H9 (cell line): Measurements from ENCODE around the gene ZDHHC11. TPM values are rescaled to one million over a fixed set of nuclear protein-coding genes. Genes with fewer than 3 reads are reported as not detected.

Source experiments
- DNase-seq: peaks from one replicate; pipeline ENCODE4 v3.0.0-alpha.2; 2017
- H2AFZ ChIP-seq: one replicate; pipeline ENCODE4 v1.6.1; 2013; ENCODE audit warnings: mild to moderate bottlenecking, low read length, control low read depth, moderate library complexity
- H2AK5ac ChIP-seq: 2 replicates; pipeline ENCODE4 v1.6.1; 2013; ENCODE audit warnings: low read length, control low read depth, mixed read lengths; ENCODE audit not compliant: insufficient read length
- H2BK120ac ChIP-seq: one replicate; pipeline ENCODE4 v1.6.1; 2013; ENCODE audit warnings: low read depth, mild to moderate bottlenecking, low read length, control low read depth, inconsistent platforms; ENCODE audit not compliant: poor library complexity, severe bottlenecking
- H2BK12ac ChIP-seq: 2 replicates; pipeline ENCODE4 v1.6.1; 2013; ENCODE audit warnings: low read length, control low read depth, mixed read lengths, low read depth; ENCODE audit not compliant: insufficient read length
- H2BK15ac ChIP-seq: 2 replicates; pipeline ENCODE4 v1.6.1; 2013; ENCODE audit warnings: low read depth, low read length, control low read depth
- H2BK20ac ChIP-seq: one replicate; pipeline ENCODE4 v1.6.1; 2013; ENCODE audit warnings: low read depth, mild to moderate bottlenecking, low read length, control low read depth, inconsistent platforms; ENCODE audit not compliant: poor library complexity, severe bottlenecking
- H2BK5ac ChIP-seq: 2 replicates; pipeline ENCODE4 v1.6.1; 2013; ENCODE audit warnings: low read length, control low read depth, mixed read lengths; ENCODE audit not compliant: insufficient read length
- H3K14ac ChIP-seq: 2 replicates; pipeline ENCODE4 v1.6.1; 2013; ENCODE audit warnings: low read length, control low read depth; ENCODE audit not compliant: insufficient read depth
- H3K18ac ChIP-seq: 2 replicates; pipeline ENCODE4 v1.6.1; 2013; ENCODE audit warnings: low read depth, mild to moderate bottlenecking, mixed read lengths, low read length, control low read depth; ENCODE audit not compliant: insufficient read length
- H3K23ac ChIP-seq: 2 replicates; pipeline ENCODE4 v1.6.1; 2013; ENCODE audit warnings: low read length, control low read depth, mixed read lengths, low read depth; ENCODE audit not compliant: insufficient read length
- H3K23me2 ChIP-seq: 2 replicates; pipeline ENCODE4 v1.6.1; 2013; ENCODE audit warnings: low read depth, mild to moderate bottlenecking, mixed read lengths, low read length, control low read depth; ENCODE audit not compliant: insufficient read length, poor library complexity, severe bottlenecking
- H3K27ac ChIP-seq: 2 replicates; pipeline ENCODE4 v1.5.1; 2013; ENCODE audit warnings: low read length, control low read depth, mixed read lengths, low read depth; ENCODE audit not compliant: insufficient read length
- H3K27me3 ChIP-seq: 2 replicates; pipeline ENCODE4 v1.6.1; 2013; ENCODE audit warnings: low read length, control low read depth, inconsistent platforms; ENCODE audit not compliant: insufficient read depth
- H3K4ac ChIP-seq: 2 replicates; pipeline ENCODE4 v1.6.1; 2013; ENCODE audit warnings: low read depth, mild to moderate bottlenecking, control low read depth, inconsistent platforms, low read length, moderate library complexity
- H3K4me1 ChIP-seq: 2 replicates; pipeline ENCODE4 v1.6.1; 2013; ENCODE audit warnings: low read length, control low read depth, inconsistent platforms; ENCODE audit not compliant: insufficient read depth
- H3K4me2 ChIP-seq: 2 replicates; pipeline ENCODE4 v1.6.1; 2013; ENCODE audit warnings: low read length, control low read depth, mixed read lengths; ENCODE audit not compliant: insufficient read length, insufficient read depth
- H3K56ac ChIP-seq: 2 replicates; pipeline ENCODE4 v1.6.1; 2013; ENCODE audit warnings: low read depth, mild to moderate bottlenecking, mixed read lengths, low read length, control low read depth; ENCODE audit not compliant: insufficient read length
- H3K79me1 ChIP-seq: 2 replicates; pipeline ENCODE4 v1.6.1; 2013; ENCODE audit warnings: low read depth, mild to moderate bottlenecking, moderate library complexity, low read length, control low read depth, inconsistent platforms; ENCODE audit not compliant: insufficient read depth, poor library complexity, severe bottlenecking
- H3K79me2 ChIP-seq: 2 replicates; pipeline ENCODE4 v1.6.1; 2013; ENCODE audit warnings: low read length, control low read depth, inconsistent platforms; ENCODE audit not compliant: insufficient read depth
- H3K9ac ChIP-seq: 2 replicates; pipeline ENCODE4 v1.6.1; 2013; ENCODE audit warnings: low read length, control low read depth, mixed read lengths; ENCODE audit not compliant: insufficient read length; ENCODE audit errors: extremely low read depth
- H3K9me3 ChIP-seq: one replicate; pipeline ENCODE4 v1.6.1; 2013; ENCODE audit warnings: low read depth, low read length, inconsistent platforms; ENCODE audit not compliant: control insufficient read depth
- H3T11ph ChIP-seq: one replicate; pipeline ENCODE4 v1.6.1; 2013; ENCODE audit warnings: mild to moderate bottlenecking, low read length, control low read depth, inconsistent platforms
- H4K20me1 ChIP-seq: one replicate; pipeline ENCODE4 v1.6.1; 2013; ENCODE audit not compliant: control insufficient read depth, insufficient read length, insufficient read depth
- H4K5ac ChIP-seq: 2 replicates; pipeline ENCODE4 v1.6.1; 2013; ENCODE audit warnings: low read depth, mild to moderate bottlenecking, mixed read lengths, low read length, control low read depth; ENCODE audit not compliant: insufficient read length
- H4K8ac ChIP-seq: replicated peaks from 2 replicates; pipeline ENCODE4 v1.6.1; 2013; ENCODE audit warnings: low read length, control low read depth, mixed read lengths, low read depth; ENCODE audit not compliant: insufficient read length
- H4K91ac ChIP-seq: 2 replicates; pipeline ENCODE4 v1.6.1; 2013; ENCODE audit warnings: low read depth, mild to moderate bottlenecking, moderate library complexity, mixed read lengths, low read length, control low read depth; ENCODE audit not compliant: insufficient read length
- H3K27ac Mint-ChIP-seq, 3 experiments: 2 replicates in 2 of 3; 3 replicates in 1 of 3; pipeline ENCODE4 v1.8.0; 2020 to 2021; ENCODE audit warnings: mixed read lengths in 3 of 3, mild to moderate bottlenecking in 1 of 3, moderate library complexity in 1 of 3
- H3K27me3 Mint-ChIP-seq: 2 replicates; pipeline ENCODE4 v1.8.0; 2021; ENCODE audit warnings: low read depth, mild to moderate bottlenecking, moderate library complexity, mixed read lengths
- H3K36me3 Mint-ChIP-seq, 3 experiments: 2 replicates in 2 of 3; 3 replicates in 1 of 3; pipeline ENCODE4 v1.8.0; 2020 to 2021; ENCODE audit warnings: low read depth in 3 of 3, mixed read lengths in 3 of 3; ENCODE audit not compliant: insufficient read depth in 1 of 3
- H3K4me1 Mint-ChIP-seq, 2 experiments: 2 replicates each; pipeline ENCODE4 v1.8.0; 2020; ENCODE audit warnings: mixed read lengths in 2 of 2
- H3K4me3 Mint-ChIP-seq, 2 experiments: 2 replicates in 1 of 2; 3 replicates in 1 of 2; pipeline ENCODE4 v1.8.0; 2020 to 2021; ENCODE audit warnings: mild to moderate bottlenecking in 2 of 2, mixed read lengths in 2 of 2, moderate library complexity in 1 of 2
- H3K9me3 Mint-ChIP-seq, 2 experiments: 2 replicates in 1 of 2; 3 replicates in 1 of 2; pipeline ENCODE4 v1.8.0; 2020; ENCODE audit warnings: mild to moderate bottlenecking in 2 of 2, mixed read lengths in 2 of 2, moderate library complexity in 1 of 2
- WGBS: extraction: QIAGEN DNeasy Blood & Tissue Kit; methylation state at CpG from one replicate; pipeline ENCODE4 v1.1.7; 2013; ENCODE audit warnings: missing lambda C conversion rate, low lambda C conversion rate, mixed read lengths; ENCODE audit not compliant: insufficient read length; ENCODE audit errors: extremely low coverage; 5-methylcytosine and 5-hydroxymethylcytosine counted together
- total RNA-seq: library from RNA; stranded (reverse); gene quantifications from 2 replicates; pipeline ENCODE4 v1.2.1, GENCODE V29; 2021
- TF ChIP-seq, protein P1 (sequence below): fragments of 200-600 bp; sonication (generic); conservative IDR thresholded peaks from 3 replicates; pipeline ENCODE4 v1.8.0; 2021; ENCODE audit warnings: antibody characterized with exemption, mild to moderate bottlenecking

The ZDHHC11 gene
- total RNA-seq, 1 experiment from 2014 or later, result 37.6 TPM

DNA sequence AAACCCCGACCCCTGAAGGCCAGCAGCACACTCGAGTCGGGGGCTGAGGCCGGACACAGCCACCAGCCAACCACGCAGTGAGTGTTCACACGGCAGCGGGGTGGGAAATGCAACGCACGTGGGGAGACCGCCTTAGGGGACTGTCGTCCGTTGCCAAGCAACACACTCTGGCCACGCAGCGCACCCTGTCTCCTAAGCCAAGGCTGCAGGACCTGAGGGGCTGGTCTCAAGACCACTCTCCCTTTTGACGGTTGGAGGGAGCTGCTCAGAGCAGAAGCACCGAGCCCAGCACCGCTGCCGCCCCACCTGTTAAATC lies 34.3 kb upstream of the ZDHHC11 start:
- Histone ChIP-seq H3K4me1 (no peaks in the 10 kb centered on the region), H4K8ac (no peak overlapping the region), H3K18ac (no peak overlapping the region), H3K9me3 (no peaks in the 10 kb centered on the region), H2BK12ac (no peak overlapping the region), H2AFZ (no peak overlapping the region), H3K9ac (no peak overlapping the region), H4K20me1 (peaks cover 5% of the 10 kb centered on the region), H3K56ac (no peak overlapping the region), H3K27me3 (no peaks in the 10 kb centered on the region), H3K4ac (no peak overlapping the region), H3T11ph (no peak overlapping the region), H3K23me2 (no peaks in the 10 kb centered on the region), H4K91ac (no peak overlapping the region), H2BK120ac (no peak overlapping the region), H2BK20ac (no peak overlapping the region), H3K23ac (no peak overlapping the region), H3K79me1 (peaks cover 7% of the 10 kb centered on the region), H3K4me2 (no peak overlapping the region), H2BK15ac (no peak overlapping the region), H3K79me2 (peaks cover 22% of the 10 kb centered on the region; the same call in 1 of the 2 replicates), H2BK5ac (no peak overlapping the region), H2AK5ac (no peak overlapping the region), H3K14ac (no peak overlapping the region), H3K27ac (no peak overlapping the region), H4K5ac (no peak overlapping the region)
- H3K27ac Mint-ChIP-seq, result no peak overlapping the region
- no peaks in the 10 kb centered on the region; a peak in 2 of 5 replicates for H3K9me3 Mint-ChIP-seq
- no peaks in the 10 kb centered on the region for H3K4me1 Mint-ChIP-seq
- no peak for DNase-seq
- no peak overlapping the region for H3K4me3 Mint-ChIP-seq
- peaks cover 89 to 97% (median 94%) of the 10 kb centered on the region in 3 experiments for H3K36me3 Mint-ChIP-seq
- H3K27me3 Mint-ChIP-seq, result no peaks in the 10 kb centered on the region
- WGBS, result no CpG with 5 or more reads among the region's 18 CpGs
- TF ChIP-seq, protein P1, sequence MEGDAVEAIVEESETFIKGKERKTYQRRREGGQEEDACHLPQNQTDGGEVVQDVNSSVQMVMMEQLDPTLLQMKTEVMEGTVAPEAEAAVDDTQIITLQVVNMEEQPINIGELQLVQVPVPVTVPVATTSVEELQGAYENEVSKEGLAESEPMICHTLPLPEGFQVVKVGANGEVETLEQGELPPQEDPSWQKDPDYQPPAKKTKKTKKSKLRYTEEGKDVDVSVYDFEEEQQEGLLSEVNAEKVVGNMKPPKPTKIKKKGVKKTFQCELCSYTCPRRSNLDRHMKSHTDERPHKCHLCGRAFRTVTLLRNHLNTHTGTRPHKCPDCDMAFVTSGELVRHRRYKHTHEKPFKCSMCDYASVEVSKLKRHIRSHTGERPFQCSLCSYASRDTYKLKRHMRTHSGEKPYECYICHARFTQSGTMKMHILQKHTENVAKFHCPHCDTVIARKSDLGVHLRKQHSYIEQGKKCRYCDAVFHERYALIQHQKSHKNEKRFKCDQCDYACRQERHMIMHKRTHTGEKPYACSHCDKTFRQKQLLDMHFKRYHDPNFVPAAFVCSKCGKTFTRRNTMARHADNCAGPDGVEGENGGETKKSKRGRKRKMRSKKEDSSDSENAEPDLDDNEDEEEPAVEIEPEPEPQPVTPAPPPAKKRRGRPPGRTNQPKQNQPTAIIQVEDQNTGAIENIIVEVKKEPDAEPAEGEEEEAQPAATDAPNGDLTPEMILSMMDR, result no peak
